ENCODE measurements around the gene SEC61B. TPM values are rescaled to one million over a fixed set of nuclear protein-coding genes. Genes with fewer than 3 reads are reported as not detected.
A peak's percentile ranks its signal among the peaks of the same experiment; 100 is the strongest.

SEC61B gene
- total and polyA plus RNA-seq, 2 experiments from 2014 or later, result 133 to 602 TPM

DNA sequence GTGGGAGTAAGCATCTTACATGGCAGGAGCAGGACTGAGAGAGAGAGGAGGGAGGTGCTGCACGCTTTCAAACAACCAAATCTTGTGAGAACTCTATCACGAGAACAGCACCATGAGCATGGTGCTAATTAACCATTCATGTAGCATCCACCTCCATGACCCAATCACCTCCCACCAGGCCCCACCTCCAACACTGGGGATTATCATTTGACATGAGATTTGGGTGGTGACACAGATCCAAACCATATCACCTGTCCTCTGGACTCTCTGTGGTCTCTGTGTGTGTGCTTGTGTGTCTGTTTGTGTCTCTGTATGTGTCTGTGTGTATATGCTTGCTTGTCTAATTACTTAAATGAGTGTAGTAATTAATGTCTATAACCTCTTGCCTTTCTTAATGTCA, 31.1 kb downstream of the SEC61B start:
- no peaks in the 10 kb centered on the region for H3K36me3 ChIP-seq (ENCODE audit: insufficient read depth)
- Mint-ChIP-seq H3K27ac (peak overlapping the region; percentile 8), H3K9me3 (no peaks in the 10 kb centered on the region), H3K27me3 (ENCODE audit: insufficient read depth, low read depth, poor library complexity) (peaks cover 6% of the 10 kb centered on the region), H3K4me3 (no peak overlapping the region), H3K36me3 (ENCODE audit: low read depth) (no peaks in the 10 kb centered on the region), H3K4me1 (no peaks in the 10 kb centered on the region; the same call in 2 of the 3 replicates)
- no peak overlapping the region; the same call in 1 of the 2 replicates for H2AFZ ChIP-seq
- no peaks in the 10 kb centered on the region for H4K20me1 ChIP-seq (replicated peaks; ENCODE audit: insufficient read depth)
- ATAC-seq (no peak), DNase-seq (ENCODE audit: low spot score) (no peak)
- no peaks in the 10 kb centered on the region for H3K4me1 ChIP-seq (ENCODE audit: insufficient read depth)
- H3K27me3 ChIP-seq (ENCODE audit: insufficient read depth), result no peaks in the 10 kb centered on the region
- H3K4me3 ChIP-seq, result no peak overlapping the region
- no peak overlapping the region for H3K4me2 ChIP-seq
- TF ChIP-seq NANOG (IDR thresholded peaks at IDR 0.05; ENCODE audit: borderline replicate concordance), result no peak
- no peak for TF ChIP-seq ZNF114 (CRISPR knock-in tag; IDR thresholded peaks at IDR 0.05)
- TF ChIP-seq, protein P1, sequence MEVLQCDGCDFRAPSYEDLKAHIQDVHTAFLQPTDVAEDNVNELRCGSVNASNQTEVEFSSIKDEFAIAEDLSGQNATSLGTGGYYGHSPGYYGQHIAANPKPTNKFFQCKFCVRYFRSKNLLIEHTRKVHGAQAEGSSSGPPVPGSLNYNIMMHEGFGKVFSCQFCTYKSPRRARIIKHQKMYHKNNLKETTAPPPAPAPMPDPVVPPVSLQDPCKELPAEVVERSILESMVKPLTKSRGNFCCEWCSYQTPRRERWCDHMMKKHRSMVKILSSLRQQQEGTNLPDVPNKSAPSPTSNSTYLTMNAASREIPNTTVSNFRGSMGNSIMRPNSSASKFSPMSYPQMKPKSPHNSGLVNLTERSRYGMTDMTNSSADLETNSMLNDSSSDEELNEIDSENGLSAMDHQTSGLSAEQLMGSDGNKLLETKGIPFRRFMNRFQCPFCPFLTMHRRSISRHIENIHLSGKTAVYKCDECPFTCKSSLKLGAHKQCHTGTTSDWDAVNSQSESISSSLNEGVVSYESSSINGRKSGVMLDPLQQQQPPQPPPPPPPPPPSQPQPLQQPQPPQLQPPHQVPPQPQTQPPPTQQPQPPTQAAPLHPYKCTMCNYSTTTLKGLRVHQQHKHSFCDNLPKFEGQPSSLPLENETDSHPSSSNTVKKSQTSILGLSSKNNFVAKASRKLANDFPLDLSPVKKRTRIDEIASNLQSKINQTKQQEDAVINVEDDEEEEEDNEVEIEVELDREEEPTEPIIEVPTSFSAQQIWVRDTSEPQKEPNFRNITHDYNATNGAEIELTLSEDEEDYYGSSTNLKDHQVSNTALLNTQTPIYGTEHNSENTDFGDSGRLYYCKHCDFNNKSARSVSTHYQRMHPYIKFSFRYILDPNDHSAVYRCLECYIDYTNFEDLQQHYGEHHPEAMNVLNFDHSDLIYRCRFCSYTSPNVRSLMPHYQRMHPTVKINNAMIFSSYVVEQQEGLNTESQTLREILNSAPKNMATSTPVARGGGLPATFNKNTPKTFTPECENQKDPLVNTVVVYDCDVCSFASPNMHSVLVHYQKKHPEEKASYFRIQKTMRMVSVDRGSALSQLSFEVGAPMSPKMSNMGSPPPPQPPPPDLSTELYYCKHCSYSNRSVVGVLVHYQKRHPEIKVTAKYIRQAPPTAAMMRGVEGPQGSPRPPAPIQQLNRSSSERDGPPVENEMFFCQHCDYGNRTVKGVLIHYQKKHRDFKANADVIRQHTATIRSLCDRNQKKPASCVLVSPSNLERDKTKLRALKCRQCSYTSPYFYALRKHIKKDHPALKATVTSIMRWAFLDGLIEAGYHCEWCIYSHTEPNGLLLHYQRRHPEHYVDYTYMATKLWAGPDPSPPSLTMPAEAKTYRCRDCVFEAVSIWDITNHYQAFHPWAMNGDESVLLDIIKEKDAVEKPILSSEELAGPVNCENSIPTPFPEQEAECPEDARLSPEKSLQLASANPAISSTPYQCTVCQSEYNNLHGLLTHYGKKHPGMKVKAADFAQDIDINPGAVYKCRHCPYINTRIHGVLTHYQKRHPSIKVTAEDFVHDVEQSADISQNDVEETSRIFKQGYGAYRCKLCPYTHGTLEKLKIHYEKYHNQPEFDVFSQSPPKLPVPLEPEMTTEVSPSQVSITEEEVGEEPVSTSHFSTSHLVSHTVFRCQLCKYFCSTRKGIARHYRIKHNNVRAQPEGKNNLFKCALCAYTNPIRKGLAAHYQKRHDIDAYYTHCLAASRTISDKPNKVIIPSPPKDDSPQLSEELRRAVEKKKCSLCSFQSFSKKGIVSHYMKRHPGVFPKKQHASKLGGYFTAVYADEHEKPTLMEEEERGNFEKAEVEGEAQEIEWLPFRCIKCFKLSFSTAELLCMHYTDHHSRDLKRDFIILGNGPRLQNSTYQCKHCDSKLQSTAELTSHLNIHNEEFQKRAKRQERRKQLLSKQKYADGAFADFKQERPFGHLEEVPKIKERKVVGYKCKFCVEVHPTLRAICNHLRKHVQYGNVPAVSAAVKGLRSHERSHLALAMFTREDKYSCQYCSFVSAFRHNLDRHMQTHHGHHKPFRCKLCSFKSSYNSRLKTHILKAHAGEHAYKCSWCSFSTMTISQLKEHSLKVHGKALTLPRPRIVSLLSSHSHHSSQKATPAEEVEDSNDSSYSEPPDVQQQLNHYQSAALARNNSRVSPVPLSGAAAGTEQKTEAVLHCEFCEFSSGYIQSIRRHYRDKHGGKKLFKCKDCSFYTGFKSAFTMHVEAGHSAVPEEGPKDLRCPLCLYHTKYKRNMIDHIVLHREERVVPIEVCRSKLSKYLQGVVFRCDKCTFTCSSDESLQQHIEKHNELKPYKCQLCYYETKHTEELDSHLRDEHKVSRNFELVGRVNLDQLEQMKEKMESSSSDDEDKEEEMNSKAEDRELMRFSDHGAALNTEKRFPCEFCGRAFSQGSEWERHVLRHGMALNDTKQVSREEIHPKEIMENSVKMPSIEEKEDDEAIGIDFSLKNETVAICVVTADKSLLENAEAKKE (CRISPR knock-in tag; IDR thresholded peaks at IDR 0.05), result no peak
- no peak for TF ChIP-seq EZH2phosphoT487 (IDR thresholded peaks at IDR 0.05; ENCODE audit: unreplicated experiment)
- TF ChIP-seq, protein P2, sequence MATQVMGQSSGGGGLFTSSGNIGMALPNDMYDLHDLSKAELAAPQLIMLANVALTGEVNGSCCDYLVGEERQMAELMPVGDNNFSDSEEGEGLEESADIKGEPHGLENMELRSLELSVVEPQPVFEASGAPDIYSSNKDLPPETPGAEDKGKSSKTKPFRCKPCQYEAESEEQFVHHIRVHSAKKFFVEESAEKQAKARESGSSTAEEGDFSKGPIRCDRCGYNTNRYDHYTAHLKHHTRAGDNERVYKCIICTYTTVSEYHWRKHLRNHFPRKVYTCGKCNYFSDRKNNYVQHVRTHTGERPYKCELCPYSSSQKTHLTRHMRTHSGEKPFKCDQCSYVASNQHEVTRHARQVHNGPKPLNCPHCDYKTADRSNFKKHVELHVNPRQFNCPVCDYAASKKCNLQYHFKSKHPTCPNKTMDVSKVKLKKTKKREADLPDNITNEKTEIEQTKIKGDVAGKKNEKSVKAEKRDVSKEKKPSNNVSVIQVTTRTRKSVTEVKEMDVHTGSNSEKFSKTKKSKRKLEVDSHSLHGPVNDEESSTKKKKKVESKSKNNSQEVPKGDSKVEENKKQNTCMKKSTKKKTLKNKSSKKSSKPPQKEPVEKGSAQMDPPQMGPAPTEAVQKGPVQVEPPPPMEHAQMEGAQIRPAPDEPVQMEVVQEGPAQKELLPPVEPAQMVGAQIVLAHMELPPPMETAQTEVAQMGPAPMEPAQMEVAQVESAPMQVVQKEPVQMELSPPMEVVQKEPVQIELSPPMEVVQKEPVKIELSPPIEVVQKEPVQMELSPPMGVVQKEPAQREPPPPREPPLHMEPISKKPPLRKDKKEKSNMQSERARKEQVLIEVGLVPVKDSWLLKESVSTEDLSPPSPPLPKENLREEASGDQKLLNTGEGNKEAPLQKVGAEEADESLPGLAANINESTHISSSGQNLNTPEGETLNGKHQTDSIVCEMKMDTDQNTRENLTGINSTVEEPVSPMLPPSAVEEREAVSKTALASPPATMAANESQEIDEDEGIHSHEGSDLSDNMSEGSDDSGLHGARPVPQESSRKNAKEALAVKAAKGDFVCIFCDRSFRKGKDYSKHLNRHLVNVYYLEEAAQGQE (IDR thresholded peaks at IDR 0.05; ENCODE audit: unreplicated experiment), result no peak
- TF ChIP-seq ZNF331 (CRISPR knock-in tag; IDR thresholded peaks at IDR 0.05; ENCODE audit: low read depth), result no peak
- TF ChIP-seq POLR2AphosphoS5 (IDR thresholded peaks at IDR 0.05; ENCODE audit: low read depth), result no peak
- no peak for TF ChIP-seq CREB1 (CRISPR knock-in tag; IDR thresholded peaks at IDR 0.05; ENCODE audit: low read depth)
- TF ChIP-seq STAT1 (IDR thresholded peaks at IDR 0.05; ENCODE audit: unreplicated experiment), result no peak
- TF ChIP-seq, protein P3, sequence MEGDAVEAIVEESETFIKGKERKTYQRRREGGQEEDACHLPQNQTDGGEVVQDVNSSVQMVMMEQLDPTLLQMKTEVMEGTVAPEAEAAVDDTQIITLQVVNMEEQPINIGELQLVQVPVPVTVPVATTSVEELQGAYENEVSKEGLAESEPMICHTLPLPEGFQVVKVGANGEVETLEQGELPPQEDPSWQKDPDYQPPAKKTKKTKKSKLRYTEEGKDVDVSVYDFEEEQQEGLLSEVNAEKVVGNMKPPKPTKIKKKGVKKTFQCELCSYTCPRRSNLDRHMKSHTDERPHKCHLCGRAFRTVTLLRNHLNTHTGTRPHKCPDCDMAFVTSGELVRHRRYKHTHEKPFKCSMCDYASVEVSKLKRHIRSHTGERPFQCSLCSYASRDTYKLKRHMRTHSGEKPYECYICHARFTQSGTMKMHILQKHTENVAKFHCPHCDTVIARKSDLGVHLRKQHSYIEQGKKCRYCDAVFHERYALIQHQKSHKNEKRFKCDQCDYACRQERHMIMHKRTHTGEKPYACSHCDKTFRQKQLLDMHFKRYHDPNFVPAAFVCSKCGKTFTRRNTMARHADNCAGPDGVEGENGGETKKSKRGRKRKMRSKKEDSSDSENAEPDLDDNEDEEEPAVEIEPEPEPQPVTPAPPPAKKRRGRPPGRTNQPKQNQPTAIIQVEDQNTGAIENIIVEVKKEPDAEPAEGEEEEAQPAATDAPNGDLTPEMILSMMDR (conservative IDR thresholded peaks at IDR 0.05; ENCODE audit: low read depth in 2 of 2), result no peak
- TF ChIP-seq, protein P4, sequence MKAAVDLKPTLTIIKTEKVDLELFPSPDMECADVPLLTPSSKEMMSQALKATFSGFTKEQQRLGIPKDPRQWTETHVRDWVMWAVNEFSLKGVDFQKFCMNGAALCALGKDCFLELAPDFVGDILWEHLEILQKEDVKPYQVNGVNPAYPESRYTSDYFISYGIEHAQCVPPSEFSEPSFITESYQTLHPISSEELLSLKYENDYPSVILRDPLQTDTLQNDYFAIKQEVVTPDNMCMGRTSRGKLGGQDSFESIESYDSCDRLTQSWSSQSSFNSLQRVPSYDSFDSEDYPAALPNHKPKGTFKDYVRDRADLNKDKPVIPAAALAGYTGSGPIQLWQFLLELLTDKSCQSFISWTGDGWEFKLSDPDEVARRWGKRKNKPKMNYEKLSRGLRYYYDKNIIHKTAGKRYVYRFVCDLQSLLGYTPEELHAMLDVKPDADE (IDR thresholded peaks at IDR 0.05), result no peak
- no peaks in the 10 kb centered on the region for H3K9me2 ChIP-seq (ENCODE audit: insufficient read depth)
- no peaks in the 10 kb centered on the region for H3F3A ChIP-seq (replicated peaks; ENCODE audit: low read depth)
- no peak overlapping the region for H3K27ac ChIP-seq (ENCODE audit: low read depth)
- no peaks in the 10 kb centered on the region for H3K79me2 ChIP-seq (replicated peaks; ENCODE audit: insufficient read depth)
